MM.1S (cell line): ENCODE results near the gene PKD1.

Source experiments
- DNase-seq: peaks from one replicate; pipeline ENCODE4 v3.0.0-alpha.2; 2015
- H2AFZ ChIP-seq: fragments of 300-600 bp; sonication (generic); 2 replicates; pipeline ENCODE4 v1.6.0; 2016; ENCODE audit warnings: antibody characterized with exemption, low read length
- H3F3A ChIP-seq: fragments of 300-600 bp; sonication (generic); 2 replicates; pipeline ENCODE4 v1.6.1; 2016; ENCODE audit warnings: mild to moderate bottlenecking, antibody characterized with exemption, low read length, moderate library complexity, mixed read lengths; ENCODE audit not compliant: insufficient read depth
- H3K27ac ChIP-seq: fragments of 300-600 bp; sonication (generic); 2 replicates; pipeline ENCODE4 v1.5.1; 2016; ENCODE audit warnings: mild to moderate bottlenecking, low read length
- H3K27me3 ChIP-seq: fragments of 300-600 bp; sonication (generic); replicated peaks from 2 replicates; pipeline ENCODE4 v1.6.0; 2016; ENCODE audit warnings: low read length; ENCODE audit not compliant: insufficient read depth
- H3K36me3 ChIP-seq: fragments of 300-600 bp; sonication (generic); replicated peaks from 2 replicates; pipeline ENCODE4 v1.6.1; 2016; ENCODE audit warnings: mild to moderate bottlenecking, low read length, mixed read lengths; ENCODE audit not compliant: insufficient read depth
- H3K4me1 ChIP-seq: fragments of 300-600 bp; sonication (generic); 2 replicates; pipeline ENCODE4 v1.6.1; 2016; ENCODE audit warnings: low read length, mixed read lengths
- H3K4me2 ChIP-seq: fragments of 300-600 bp; sonication (generic); 2 replicates; pipeline ENCODE4 v1.6.0; 2016; ENCODE audit warnings: low read depth, low read length
- H3K4me3 ChIP-seq: fragments of 300-600 bp; sonication (generic); 2 replicates; pipeline ENCODE4 v1.5.1; 2016; ENCODE audit warnings: low read length, mixed read lengths
- H3K79me2 ChIP-seq: fragments of 300-600 bp; sonication (generic); 2 replicates; pipeline ENCODE4 v1.6.1; 2016; ENCODE audit warnings: mixed run types, low read length, mixed read lengths
- H3K9ac ChIP-seq: fragments of 300-600 bp; sonication (generic); 2 replicates; pipeline ENCODE4 v1.6.1; 2016; ENCODE audit warnings: low read length, mixed read lengths
- H3K9me2 ChIP-seq: fragments of 300-600 bp; sonication (generic); replicated peaks from 2 replicates; pipeline ENCODE4 v1.6.1; 2016; ENCODE audit warnings: mild to moderate bottlenecking, low read length, mixed read lengths; ENCODE audit not compliant: insufficient read depth
- H3K9me3 ChIP-seq: fragments of 300-600 bp; sonication (generic); replicated peaks from 2 replicates; pipeline ENCODE4 v1.6.1; 2016; ENCODE audit warnings: mild to moderate bottlenecking, low read length, mixed read lengths; ENCODE audit not compliant: insufficient read depth
- H4K20me1 ChIP-seq: fragments of 300-600 bp; sonication (generic); 2 replicates; pipeline ENCODE4 v1.6.1; 2016; ENCODE audit warnings: mild to moderate bottlenecking, low read length, moderate library complexity, mixed read lengths; ENCODE audit not compliant: insufficient read depth
- CTCF ChIP-seq: fragments of 300-600 bp; sonication (generic); IDR thresholded peaks from 2 replicates; pipeline ENCODE4 v1.5.1; 2016; ENCODE audit warnings: antibody characterized with exemption, low read length, mixed read lengths
- EZH2 ChIP-seq: fragments of 300-600 bp; sonication (generic); optimal IDR thresholded peaks from 2 replicates; pipeline ENCODE3; 2017; ENCODE audit warnings: low read depth, mild to moderate bottlenecking, antibody characterized with exemption, low read length, mixed read lengths
- EZH2phosphoT487 ChIP-seq: fragments of 300-600 bp; sonication (generic); IDR thresholded peaks from 2 replicates; pipeline ENCODE4 v1.6.1; 2018; ENCODE audit warnings: antibody characterized with exemption, low read length

PKD1 gene

GRCh38 chr16:2075631-2076030 lies 60.1 kb downstream of the PKD1 start:
- H3K27me3 ChIP-seq: no peaks in the 10 kb centered on the region
- H3K27ac ChIP-seq: no peak overlapping the region
- H3K4me2 ChIP-seq: no peak overlapping the region
- no peaks in the 10 kb centered on the region for H3K9me3 ChIP-seq
- H3K36me3 ChIP-seq: no peaks in the 10 kb centered on the region
- H4K20me1 ChIP-seq: no peaks in the 10 kb centered on the region
- H3F3A ChIP-seq: no peaks in the 10 kb centered on the region
- DNase-seq: no peak
- H3K9me2 ChIP-seq: no peaks in the 10 kb centered on the region
- H3K4me1 ChIP-seq: no peaks in the 10 kb centered on the region
- H3K9ac ChIP-seq: no peak overlapping the region
- H2AFZ ChIP-seq: no peak overlapping the region
- no peak overlapping the region for H3K4me3 ChIP-seq
- no peaks in the 10 kb centered on the region for H3K79me2 ChIP-seq
- TF ChIP-seq EZH2 (no peak), EZH2phosphoT487 (no peak), CTCF (no peak)

GRCh38 chr16:2074071-2074470 lies 61.6 kb downstream of the PKD1 start:
- H3K4me2 ChIP-seq: no peak overlapping the region
- H3K27me3 ChIP-seq: no peaks in the 10 kb centered on the region
- no peaks in the 10 kb centered on the region for H3K9me3 ChIP-seq
- no peaks in the 10 kb centered on the region for H3K9me2 ChIP-seq
- no peak for TF ChIP-seq CTCF
- no peak for TF ChIP-seq EZH2phosphoT487
- TF ChIP-seq EZH2: no peak
- no peak overlapping the region for H3K4me3 ChIP-seq
- no peaks in the 10 kb centered on the region for H3K79me2 ChIP-seq
- H3K36me3 ChIP-seq: no peaks in the 10 kb centered on the region
- no peaks in the 10 kb centered on the region for H4K20me1 ChIP-seq
- no peak overlapping the region for H2AFZ ChIP-seq
- H3K4me1 ChIP-seq: no peaks in the 10 kb centered on the region
- no peak overlapping the region for H3K9ac ChIP-seq
- no peaks in the 10 kb centered on the region for H3F3A ChIP-seq
- H3K27ac ChIP-seq: no peak overlapping the region
- DNase-seq: no peak

GRCh38 chr16:2072926-2073325 lies 62.8 kb downstream of the PKD1 start:
- no peaks in the 10 kb centered on the region for H3K79me2 ChIP-seq
- no peaks in the 10 kb centered on the region for H3K9me3 ChIP-seq
- TF ChIP-seq EZH2: no peak
- TF ChIP-seq CTCF: no peak
- no peak for TF ChIP-seq EZH2phosphoT487
- no peaks in the 10 kb centered on the region for H3K9me2 ChIP-seq
- H3K4me2 ChIP-seq: no peak overlapping the region
- no peak overlapping the region for H3K4me3 ChIP-seq
- H3K27me3 ChIP-seq: no peaks in the 10 kb centered on the region
- no peak for DNase-seq
- H3K36me3 ChIP-seq: no peaks in the 10 kb centered on the region
- no peak overlapping the region for H2AFZ ChIP-seq
- no peaks in the 10 kb centered on the region for H3F3A ChIP-seq
- no peaks in the 10 kb centered on the region for H3K4me1 ChIP-seq
- no peak overlapping the region for H3K9ac ChIP-seq
- H4K20me1 ChIP-seq: no peaks in the 10 kb centered on the region
- H3K27ac ChIP-seq: no peak overlapping the region
